UCSD-AML1 (cell line): ENCODE results near the gene NEURL1.
"Not testable (repeated sequence)": the region's sequence is repeated elsewhere in the genome, so short reads cannot be mapped to it uniquely, and the experiment has no call there.

Source experiments
- DNase-seq: peaks from one replicate; lab custom pipeline; 2025; ENCODE audit not compliant: unreplicated experiment; lab: John Stamatoyannopoulos, UW

Gene NEURL1

GRCh38 chr10:103493916-103494877 is 692 bp downstream of the NEURL1 start:
- no peak for DNase-seq

DNA sequence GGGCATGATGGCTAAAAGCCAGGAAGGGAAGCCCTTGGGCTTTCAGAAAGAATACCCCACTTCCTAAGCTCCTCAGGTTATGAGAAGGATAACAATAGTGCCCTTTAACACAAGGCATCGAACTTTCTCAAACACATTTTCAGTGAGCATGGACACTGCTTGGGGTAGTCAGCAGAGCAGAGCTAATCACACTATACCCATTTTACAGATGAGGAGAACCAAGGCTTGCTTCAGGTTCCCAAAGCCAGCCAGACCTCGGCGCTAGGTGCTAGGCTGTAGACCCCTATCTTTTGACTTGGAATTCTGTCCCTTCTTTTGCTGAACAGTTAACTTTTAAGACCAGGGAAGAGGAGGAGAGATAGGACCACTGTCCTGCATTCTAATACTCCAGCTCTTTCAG is 1.8 kb downstream of the NEURL1 start:
- no peak for DNase-seq

- no peak for DNase-seq
These were observed 3.8 kb downstream of the NEURL1 start for GRCh38 chr10:103497161-103497915.

GRCh38 chr10:103498936-103499638 is 5.6 kb downstream of the NEURL1 start:
- DNase-seq, result no peak

DNA sequence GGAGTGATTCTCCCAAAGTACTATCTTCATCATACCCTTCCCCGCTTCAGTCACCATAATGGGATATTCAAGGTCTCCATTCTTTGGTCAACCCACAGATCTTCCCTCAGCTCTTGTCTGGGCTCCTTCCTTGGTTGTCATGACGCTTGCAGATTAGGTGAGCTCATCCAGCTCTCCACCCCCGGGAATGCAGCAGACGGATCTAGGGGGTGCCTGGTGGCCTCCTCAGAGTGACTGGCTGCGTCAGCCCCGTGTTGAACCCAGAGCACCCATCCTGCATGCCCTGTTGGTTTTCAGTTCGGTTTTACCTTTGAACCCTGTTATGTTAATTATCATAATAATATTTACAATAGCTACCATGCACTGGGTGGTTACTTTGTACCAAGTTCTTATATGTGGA is 6.4 kb downstream of the NEURL1 start:
- no peak for DNase-seq

DNA sequence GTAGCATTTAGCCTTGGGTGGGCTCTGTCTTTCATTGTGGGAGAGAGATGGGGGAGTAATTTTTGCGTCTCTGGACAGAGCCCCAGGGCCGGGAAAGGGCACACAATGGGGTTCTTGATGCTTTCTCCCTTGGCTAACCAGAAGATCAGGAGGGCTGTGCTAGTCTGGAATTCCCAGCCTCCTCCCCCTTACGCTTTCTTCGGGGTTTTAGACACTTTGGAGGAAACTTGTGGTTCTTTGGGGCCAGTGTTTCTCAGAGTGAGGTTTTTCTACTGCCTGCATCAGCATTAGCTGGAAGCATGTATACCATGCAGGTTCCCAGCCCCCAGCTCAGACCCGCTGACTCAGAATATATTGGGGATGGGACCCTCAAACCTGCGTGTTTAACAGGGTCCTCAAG is 7.0 kb downstream of the NEURL1 start:
- DNase-seq, result no peak

GRCh38 chr10:103501186-103501585 is 7.7 kb downstream of the NEURL1 start:
- DNase-seq, result no peak

DNA sequence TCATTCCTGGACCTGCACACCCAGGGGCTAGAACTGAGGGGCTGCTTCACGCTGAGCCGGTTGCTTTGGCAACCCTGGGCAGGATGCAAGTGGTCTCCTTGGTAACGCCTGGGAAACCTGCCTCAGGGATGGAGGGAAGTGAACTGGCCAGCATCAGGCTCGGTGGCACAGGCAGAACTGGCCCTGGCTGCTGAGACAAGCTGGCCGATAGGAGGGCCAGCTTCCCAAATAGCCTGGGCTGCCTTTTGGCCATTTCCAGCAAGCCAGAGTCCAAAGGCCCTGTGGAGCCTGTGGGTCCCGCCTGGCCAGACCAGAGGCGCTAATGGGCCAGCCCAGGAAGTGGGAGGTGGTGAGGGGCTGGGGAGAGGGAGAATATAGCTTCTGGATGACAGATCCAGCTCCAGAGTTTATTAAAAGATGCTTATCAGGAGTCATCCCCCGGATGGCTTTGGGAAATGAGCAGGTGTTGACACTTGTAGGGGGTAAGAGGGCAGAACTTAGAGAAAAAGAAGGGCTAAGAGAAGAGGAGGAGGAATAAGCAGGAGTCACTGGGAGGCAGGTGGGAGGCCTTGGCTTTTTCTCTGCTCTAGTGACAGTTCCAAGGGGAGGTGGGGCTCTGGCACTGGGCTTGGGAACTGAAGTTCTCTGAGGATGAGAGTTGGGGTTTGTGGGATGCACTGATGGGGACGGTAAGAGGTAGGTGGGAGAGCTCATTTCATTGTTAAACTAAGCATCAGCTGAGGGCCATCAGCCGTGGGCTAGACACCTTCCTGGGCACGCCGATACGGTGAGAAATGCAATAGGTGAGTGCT is 9.6 kb downstream of the NEURL1 start:
- DNase-seq, result no peak

DNA sequence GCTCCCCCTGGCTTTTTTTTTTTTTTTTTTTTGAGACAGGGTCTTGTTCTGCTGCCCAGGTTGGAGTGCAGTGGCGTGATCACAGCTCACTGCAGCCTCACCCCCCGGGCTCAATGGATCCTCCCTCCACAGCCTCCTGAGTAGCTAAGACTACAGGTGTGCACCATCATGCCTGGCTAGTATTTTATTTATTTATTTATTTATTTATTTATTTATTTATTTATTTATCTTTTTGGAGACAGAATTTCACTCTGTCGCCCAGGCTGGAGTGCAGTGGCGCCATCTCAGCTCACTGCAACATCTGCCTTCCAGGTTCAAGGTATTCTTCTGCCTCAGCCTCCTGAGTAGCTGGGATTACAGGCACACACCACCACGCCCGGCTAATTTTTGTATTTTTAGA is 10.3 kb downstream of the NEURL1 start:
- DNase-seq, result not testable (repeated sequence)

DNA sequence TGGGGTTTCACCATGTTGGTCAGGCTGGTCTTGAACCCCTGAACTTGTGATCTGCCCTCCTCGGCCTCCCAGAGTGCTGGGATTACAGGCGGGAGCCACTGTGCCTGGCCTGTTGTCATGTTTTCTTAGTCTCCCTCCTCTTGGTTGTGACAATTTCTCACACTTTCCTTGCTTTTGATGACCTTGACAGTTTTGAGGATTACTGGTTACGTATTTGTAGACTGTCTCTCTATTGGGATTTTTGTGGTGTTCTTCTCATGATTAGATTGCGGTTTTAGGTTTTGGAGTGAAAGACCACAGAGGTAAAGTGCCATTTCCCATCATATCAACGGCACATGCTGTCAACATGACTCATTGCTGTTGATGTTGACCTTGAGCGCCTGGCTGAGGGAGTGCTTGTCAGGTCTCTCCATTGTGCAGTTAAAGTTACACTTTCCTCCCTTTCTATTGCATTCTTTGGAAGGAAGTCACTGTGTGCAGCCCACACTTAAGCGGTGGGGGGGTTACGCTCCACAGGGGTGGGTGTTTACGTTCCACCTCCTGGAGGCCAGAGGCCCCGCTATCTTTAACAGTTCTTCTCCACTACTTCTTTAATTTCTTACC is 10.8 kb downstream of the NEURL1 start:
- peak; percentile 61 for DNase-seq

DNA sequence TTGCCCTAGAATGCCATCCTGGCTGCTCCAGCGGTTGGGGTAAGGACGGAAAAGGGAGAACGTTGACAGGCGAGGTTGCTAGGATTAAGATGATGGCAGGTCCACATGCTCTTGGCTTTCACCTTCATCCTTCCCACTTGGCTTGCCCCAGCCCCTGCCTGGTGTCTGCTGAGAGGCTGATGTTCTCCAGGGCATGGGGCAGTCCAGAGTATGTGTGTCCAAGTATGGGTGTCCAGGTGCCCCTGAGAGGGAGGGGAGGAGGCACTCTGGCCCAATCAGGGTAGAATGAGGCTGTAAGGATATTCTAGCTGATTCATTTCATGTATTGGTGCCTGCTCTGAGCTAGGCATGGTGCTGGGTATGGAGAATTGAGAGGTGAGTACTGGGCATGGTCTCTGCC is 12.6 kb downstream of the NEURL1 start:
- no peak for DNase-seq

DNA sequence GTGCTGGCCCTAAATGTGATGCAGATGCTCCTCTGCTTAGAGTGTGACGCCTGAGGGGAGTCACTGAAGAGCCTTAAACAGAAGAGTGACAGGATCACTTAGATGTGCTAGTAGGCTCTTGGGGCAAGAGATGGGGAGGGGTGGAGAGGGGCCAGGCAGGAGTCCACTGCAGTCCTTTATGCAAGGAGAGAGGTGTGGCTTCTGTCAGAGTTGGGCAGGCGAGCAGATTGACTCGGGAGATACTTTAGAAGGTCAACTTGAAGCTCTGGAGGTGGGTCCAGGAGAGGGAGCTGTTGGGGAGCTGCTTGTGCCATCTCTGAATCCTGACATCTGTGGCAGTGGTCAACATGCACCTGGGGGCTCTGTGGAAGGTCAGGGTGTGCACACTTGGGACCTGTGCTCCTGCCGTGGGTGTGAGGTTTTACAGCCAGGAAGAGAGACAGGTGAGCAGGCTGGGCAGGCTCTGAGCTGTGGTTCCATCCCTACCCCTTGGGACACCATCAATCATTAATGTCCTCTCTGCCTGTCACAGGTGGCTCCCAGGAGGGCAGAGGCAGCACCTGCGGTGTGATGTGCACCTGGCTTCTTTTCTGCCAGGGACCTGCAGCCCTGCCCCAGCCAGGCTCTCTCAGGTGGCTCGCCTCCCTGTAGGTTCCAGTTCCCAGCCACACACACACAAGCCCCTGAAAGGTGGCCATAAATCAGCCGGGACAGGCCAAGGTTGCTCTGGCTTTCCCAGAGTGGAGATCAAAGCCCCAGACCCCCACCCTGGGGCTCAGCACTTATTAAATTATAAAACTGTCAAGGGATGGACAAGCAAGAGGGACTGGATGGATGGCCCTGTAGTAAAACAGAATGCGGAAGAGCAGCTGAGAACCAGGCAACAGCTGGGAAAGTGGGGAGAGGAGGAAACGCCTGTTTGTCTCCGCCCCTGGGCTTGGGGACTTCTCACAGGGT is 14.0 kb downstream of the NEURL1 start:
- DNase-seq, result no peak

DNA sequence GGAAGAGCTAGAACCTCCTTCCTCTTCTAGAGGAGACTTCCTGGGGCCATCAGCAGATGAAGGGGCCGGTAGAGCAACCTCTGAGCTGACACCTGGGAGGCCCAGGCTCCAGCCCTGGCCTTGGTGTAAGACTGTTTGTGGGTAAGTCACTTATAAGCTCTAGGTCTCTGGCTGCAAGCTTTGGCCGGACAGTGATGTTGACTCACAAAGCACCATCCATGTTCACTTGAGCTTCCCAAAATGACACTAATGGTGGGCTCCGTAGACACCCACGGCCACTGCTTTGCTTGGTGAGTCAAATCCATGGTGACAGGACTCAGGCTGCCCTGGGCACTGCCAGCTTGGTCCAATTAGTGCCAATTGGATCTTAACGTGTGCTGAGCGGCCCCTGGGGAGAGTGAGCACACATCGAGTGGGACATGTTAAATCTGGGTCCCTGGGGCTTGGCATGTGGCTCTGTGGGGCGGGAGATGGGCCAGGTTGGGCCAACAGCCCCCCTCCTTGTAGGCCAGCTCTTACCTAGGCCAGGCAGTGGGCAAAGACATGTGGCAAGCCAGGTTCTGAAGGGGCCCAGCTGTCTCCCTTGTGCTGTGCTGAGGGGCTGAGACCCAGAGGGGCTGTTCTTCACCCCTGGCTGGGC is 16.7 kb downstream of the NEURL1 start:
- no peak for DNase-seq

DNA sequence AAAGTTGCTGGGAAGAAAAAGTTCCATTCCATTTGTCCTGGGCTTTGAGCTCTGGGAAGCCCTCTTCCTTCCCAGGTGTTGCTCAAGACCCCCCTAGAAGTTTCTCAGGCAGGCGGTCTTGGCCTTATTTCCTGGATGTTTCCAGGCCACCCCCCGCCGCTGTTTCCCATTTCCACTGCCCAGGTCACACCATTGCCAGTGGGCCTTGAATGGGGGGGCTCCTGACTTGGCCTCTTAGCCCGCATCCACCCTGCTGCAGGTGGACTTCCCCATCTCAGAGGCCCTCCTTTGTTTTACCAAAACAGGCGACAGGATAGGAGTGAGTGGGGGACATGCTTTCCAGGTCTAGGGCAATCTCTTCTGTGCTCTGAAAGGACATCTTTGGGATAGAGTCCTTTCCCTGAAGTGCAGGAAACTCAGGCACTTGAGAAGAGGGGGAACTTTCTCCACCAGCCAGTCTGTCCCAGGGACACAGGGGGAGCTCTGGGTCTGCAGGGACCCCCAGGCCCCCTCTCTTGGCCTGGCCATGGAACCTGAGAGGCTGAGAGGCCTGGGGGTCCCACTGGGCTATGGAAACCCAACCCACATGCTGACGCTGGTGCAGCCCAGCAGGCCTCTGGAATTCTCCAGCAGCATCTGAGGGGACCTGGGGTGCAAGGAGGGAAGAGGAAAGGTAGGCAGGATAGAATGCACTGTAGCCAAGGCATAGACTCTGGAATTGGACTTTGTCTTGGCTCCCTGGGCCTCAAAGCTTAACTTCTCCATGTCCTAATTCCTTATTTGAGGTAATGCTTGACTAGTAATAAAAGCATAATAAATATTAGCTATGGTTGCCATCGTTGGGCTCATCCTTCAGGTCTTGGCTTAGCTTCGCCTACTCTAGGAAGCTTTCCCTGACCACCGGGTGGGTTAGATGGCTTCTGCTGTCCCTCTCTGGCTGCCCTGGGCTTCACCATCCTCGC is 17.6 kb downstream of the NEURL1 start:
- DNase-seq, result no peak

GRCh38 chr10:103512166-103512565 is 18.7 kb downstream of the NEURL1 start:
- no peak for DNase-seq

DNA sequence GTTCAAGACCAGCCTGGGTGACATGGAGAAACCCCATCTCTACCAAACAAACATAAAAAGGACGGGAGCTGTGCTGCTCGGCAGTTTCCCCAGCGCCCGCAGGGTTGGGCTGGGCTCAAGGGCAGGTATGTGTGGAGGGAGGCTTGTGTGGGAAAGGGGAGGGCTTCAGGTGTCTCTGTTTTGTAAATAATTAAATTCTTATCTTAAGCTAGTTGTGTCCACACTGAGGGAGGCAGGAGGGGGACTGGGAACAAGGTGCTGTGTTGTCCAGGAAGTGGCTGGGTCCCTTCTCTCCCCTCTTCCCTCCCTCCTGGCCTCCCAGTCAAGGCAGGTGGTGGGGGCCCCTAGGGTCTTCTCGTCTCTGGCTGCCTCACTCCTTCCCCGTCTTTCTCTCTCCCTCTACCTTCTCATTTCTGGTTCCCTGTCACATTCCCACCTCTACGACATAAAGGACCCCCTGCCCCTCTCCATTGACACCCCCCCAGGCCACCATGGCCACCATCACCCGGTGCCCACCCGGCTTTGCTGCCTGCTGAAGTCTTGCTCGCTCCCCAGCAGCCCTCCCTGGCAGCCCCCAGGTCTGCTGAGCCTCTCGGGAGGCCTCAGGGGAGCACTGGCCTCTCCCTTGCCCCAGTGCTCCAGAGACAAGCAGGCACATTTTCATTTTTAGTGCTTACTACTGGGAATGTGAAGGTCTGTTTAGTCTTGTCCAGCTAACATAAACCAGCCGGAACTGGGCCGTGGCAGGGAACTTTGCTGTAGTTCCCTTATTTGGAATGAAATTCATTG is 19.3 kb downstream of the NEURL1 start:
- no peak for DNase-seq
